HEK293T (cell line): Measurements from ENCODE around the gene CAPZA2.

ENCODE experiments used
- BHLHE40 ChIP-seq: fragments of 450-650 bp; IDR thresholded peaks from 2 replicates; pipeline ENCODE4 v1.6.1; 2016; ENCODE audit warnings: mild to moderate bottlenecking, moderate library complexity, borderline replicate concordance
- CTBP1 ChIP-seq: fragments of 450-650 bp; IDR thresholded peaks from 2 replicates; pipeline ENCODE4 v1.6.1; 2016; ENCODE audit warnings: borderline replicate concordance
- ELF4 ChIP-seq: fragments of 450-650 bp; IDR thresholded peaks from 2 replicates; pipeline ENCODE4 v1.6.1; 2017; ENCODE audit warnings: antibody characterized with exemption
- FOXA1 ChIP-seq: fragments of 450-650 bp; IDR thresholded peaks from 2 replicates; pipeline ENCODE4 v1.6.1; 2016; ENCODE audit warnings: mild to moderate bottlenecking
- FOXK2 ChIP-seq: fragments of 450-650 bp; IDR thresholded peaks from 2 replicates; pipeline ENCODE4 v1.6.1; 2016; ENCODE audit warnings: mild to moderate bottlenecking
- FOXM1 ChIP-seq: fragments of 450-650 bp; IDR thresholded peaks from 2 replicates; pipeline ENCODE4 v1.6.1; 2017; ENCODE audit warnings: mild to moderate bottlenecking, borderline replicate concordance
- HDGF ChIP-seq: fragments of 450-650 bp; IDR thresholded peaks from 2 replicates; pipeline ENCODE4 v1.6.1; 2017; ENCODE audit warnings: antibody characterized with exemption, borderline replicate concordance
- LEF1 ChIP-seq: fragments of 450-650 bp; IDR thresholded peaks from 2 replicates; pipeline ENCODE4 v1.6.1; 2017; ENCODE audit warnings: mild to moderate bottlenecking, borderline replicate concordance
- NFRKB ChIP-seq: fragments of 450-650 bp; IDR thresholded peaks from 2 replicates; pipeline ENCODE4 v1.6.1; 2016; ENCODE audit warnings: mild to moderate bottlenecking, moderate library complexity
- SUZ12 ChIP-seq: fragments of 450-650 bp; IDR thresholded peaks from 2 replicates; pipeline ENCODE4 v1.6.1; 2016; ENCODE audit warnings: mild to moderate bottlenecking
- TARDBP ChIP-seq: fragments of 450-650 bp; IDR thresholded peaks from 2 replicates; pipeline ENCODE4 v1.6.1; 2016

DNA sequence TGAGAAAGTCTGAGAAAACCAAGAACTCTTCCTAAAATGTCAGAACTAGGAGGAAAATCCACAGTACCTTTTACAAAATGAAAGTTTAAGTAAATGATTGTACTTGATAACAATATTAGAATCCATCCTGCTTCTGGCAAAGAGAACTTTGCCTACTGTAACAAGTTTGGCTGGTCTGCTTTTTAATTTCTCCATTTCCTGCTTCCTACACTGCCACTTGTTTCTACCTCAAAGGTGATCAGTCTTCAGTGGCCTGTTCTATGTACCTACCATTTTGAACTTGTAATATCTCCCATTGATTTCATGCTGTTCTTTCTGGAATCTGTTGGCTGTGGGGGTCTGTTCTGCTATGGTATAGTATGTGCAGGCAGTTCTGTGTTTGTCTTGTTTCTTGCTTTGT is 32.9 kb upstream of the CAPZA2 start:
- TF ChIP-seq ELF4 = no peak
- TF ChIP-seq LEF1 = no peak
- no peak for TF ChIP-seq TARDBP
- no peak for TF ChIP-seq FOXM1
- TF ChIP-seq FOXA1 = no peak
- TF ChIP-seq CTBP1 = no peak
- no peak for TF ChIP-seq FOXK2
- TF ChIP-seq NFRKB = no peak
- TF ChIP-seq HDGF = no peak
- no peak for TF ChIP-seq SUZ12
- no peak for TF ChIP-seq BHLHE40
